ENCODE results near the gene PPP1CC. TPM values are rescaled to one million over a fixed set of nuclear protein-coding genes. Genes with fewer than 3 reads are reported as not detected.
"Not testable (repeated sequence)": the region's sequence is repeated elsewhere in the genome, so short reads cannot be mapped to it uniquely, and the experiment has no call there.

The PPP1CC gene
- total and polyA plus RNA-seq, 8 donors = 33.3 to 92.7 (median 70.2) TPM

- FAIRE-seq (no peak), ATAC-seq (no peak), DNase-seq (no peak)
- Histone ChIP-seq H3K4me1 (peaks cover 22 to 28% (median 25%) of the 10 kb centered on the region in 3 donors), H3K27me3 (no peaks in the 10 kb centered on the region), H3K9me3 (no peaks in the 10 kb centered on the region), H3K4me3 (no peak overlapping the region), H3K27ac (no peak overlapping the region), H3K36me3 (peaks cover 7 to 43% (median 15%) of the 10 kb centered on the region in 3 donors)
- intact Hi-C loops (cut with DNase I) = no loop called here
- no peak for TF ChIP-seq CTCF (IDR thresholded peaks at IDR 0.05)
- WGBS, 2 donors = 21 to 28% methylated on average over 2 of the region's 2 CpGs
Observed at GRCh38 chr12:110731479-110731878, 11.2 kb downstream of the PPP1CC start.

- H3K27me3 ChIP-seq = no peaks in the 10 kb centered on the region
- ATAC-seq (no peak), FAIRE-seq (no peak), DNase-seq (no peak)
- WGBS, 2 donors = 89 to 100% methylated on average over 1 of the region's 1 CpG
- no peak overlapping the region for H3K4me3 ChIP-seq
- peaks cover 19 to 22% (median 20%) of the 10 kb centered on the region in 3 donors for H3K4me1 ChIP-seq
- no peaks in the 10 kb centered on the region for H3K9me3 ChIP-seq
- intact Hi-C loops (cut with DNase I) = no loop called here
- H3K27ac ChIP-seq = no peak overlapping the region
- H3K36me3 ChIP-seq = peaks cover 7 to 57% (median 23%) of the 10 kb centered on the region in 3 donors
- TF ChIP-seq CTCF (IDR thresholded peaks at IDR 0.05) = no peak
Observed at GRCh38 chr12:110728628-110729027, 14.1 kb downstream of the PPP1CC start.

GRCh38 chr12:110726708-110727369 is 15.9 kb downstream of the PPP1CC start:
- no peak for FAIRE-seq
- no peak for TF ChIP-seq CTCF (IDR thresholded peaks at IDR 0.05)
- Histone ChIP-seq H3K4me3 (no peak overlapping the region), H3K27ac (no peak overlapping the region), H3K27me3 (no peaks in the 10 kb centered on the region), H3K36me3 (peaks cover 7 to 74% (median 31%) of the 10 kb centered on the region in 3 donors), H3K4me1 (peaks cover 6 to 9% (median 7%) of the 10 kb centered on the region in 3 donors), H3K9me3 (no peaks in the 10 kb centered on the region)
- 95 to 96% methylated on average over 9 of the region's 9 CpGs for WGBS, 2 donors
- no peak for ATAC-seq
- intact Hi-C loops (cut with DNase I) = no loop called here
- no peak for DNase-seq

- Histone ChIP-seq H3K36me3 (peaks cover 7 to 79% (median 39%) of the 10 kb centered on the region in 3 donors), H3K27me3 (no peaks in the 10 kb centered on the region), H3K4me1 (peaks cover 0 to 1% (median 0%) of the 10 kb centered on the region in 3 donors), H3K9me3 (no peaks in the 10 kb centered on the region), H3K27ac (no peak overlapping the region), H3K4me3 (no peak overlapping the region)
- TF ChIP-seq CTCF (IDR thresholded peaks at IDR 0.05) = no peak
- no peak for ATAC-seq
- intact Hi-C loops (cut with DNase I) = no loop called here
- no peak for DNase-seq
- WGBS, 2 donors = 95 to 99% methylated on average over 4 of the region's 4 CpGs
- no peak for FAIRE-seq
Observed at GRCh38 chr12:110726028-110726427, 16.7 kb downstream of the PPP1CC start.

- Histone ChIP-seq H3K36me3 (peaks cover 7 to 82% (median 38%) of the 10 kb centered on the region in 3 donors), H3K4me3 (no peak overlapping the region), H3K4me1 (no peaks in the 10 kb centered on the region), H3K9me3 (no peaks in the 10 kb centered on the region), H3K27me3 (no peaks in the 10 kb centered on the region), H3K27ac (no peak overlapping the region)
- TF ChIP-seq CTCF (IDR thresholded peaks at IDR 0.05) = no peak
- no peak for ATAC-seq
- no peak for FAIRE-seq
- 89 to 91% methylated on average over 4 of the region's 4 CpGs for WGBS, 2 donors
- no peak for DNase-seq
- intact Hi-C loops (cut with DNase I) = no loop called here
Observed at GRCh38 chr12:110725267-110725666, 17.4 kb downstream of the PPP1CC start.

GRCh38 chr12:110722892-110723291 is 19.8 kb downstream of the PPP1CC start:
- H3K4me1 ChIP-seq; ATAC-seq; H3K27ac ChIP-seq; H3K4me3 ChIP-seq; FAIRE-seq; H3K9me3 ChIP-seq; DNase-seq; intact Hi-C loops (cut with DNase I); H3K27me3 ChIP-seq: not testable (repeated sequence)
- H3K36me3 ChIP-seq = peaks cover 0 to 74% (median 38%) of the 10 kb centered on the region in 3 donors
- 85 to 88% methylated on average over 3 of the region's 3 CpGs for WGBS, 2 donors
